ENCODE data around the gene ZBTB5.
"Not testable (repeated sequence)": the region's sequence is repeated elsewhere in the genome, so short reads cannot be mapped to it uniquely, and the experiment has no call there.

Gene ZBTB5, protein sequence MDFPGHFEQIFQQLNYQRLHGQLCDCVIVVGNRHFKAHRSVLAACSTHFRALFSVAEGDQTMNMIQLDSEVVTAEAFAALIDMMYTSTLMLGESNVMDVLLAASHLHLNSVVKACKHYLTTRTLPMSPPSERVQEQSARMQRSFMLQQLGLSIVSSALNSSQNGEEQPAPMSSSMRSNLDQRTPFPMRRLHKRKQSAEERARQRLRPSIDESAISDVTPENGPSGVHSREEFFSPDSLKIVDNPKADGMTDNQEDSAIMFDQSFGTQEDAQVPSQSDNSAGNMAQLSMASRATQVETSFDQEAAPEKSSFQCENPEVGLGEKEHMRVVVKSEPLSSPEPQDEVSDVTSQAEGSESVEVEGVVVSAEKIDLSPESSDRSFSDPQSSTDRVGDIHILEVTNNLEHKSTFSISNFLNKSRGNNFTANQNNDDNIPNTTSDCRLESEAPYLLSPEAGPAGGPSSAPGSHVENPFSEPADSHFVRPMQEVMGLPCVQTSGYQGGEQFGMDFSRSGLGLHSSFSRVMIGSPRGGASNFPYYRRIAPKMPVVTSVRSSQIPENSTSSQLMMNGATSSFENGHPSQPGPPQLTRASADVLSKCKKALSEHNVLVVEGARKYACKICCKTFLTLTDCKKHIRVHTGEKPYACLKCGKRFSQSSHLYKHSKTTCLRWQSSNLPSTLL

DNA sequence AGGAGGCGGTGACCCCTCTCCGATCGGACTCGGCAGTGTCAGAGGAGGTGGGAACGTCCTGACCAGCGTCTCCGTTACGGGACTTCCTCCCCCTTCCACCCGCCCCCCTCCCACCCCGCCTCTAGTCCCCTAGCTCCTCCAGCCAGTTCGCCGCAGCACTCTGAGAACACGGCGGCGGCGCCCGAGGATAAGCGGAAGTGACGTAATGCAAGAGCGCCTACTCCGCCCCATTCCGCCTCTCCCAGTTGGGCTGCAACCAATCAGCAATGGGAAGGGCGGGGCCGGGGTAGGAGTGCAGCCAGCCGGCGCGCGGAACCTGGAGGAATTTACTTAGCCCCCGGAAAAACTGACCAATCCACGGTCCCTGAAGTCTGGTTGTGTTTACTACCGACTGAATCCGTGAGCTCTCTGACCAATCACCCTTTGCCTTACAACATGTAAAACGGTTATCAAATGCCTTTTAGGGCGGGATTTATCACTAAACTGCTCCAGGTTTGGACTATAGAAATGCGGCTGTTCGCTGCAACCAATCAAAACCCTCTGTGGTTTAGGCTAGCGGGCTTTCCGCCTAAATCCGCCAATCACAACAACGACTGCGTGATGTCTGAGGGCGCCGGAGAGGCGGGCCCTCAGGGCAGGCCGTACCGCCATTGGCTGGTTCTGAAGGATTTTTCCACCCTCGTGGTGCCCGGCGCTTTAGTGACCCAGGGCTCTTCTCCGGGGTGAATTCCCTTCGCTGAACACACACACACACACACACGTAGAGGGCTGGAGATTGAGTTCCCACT lies at the start of gene ZBTB5:
Gene ZBTB5 (minus strand): TSS at position 202 of the 788 bp plus-strand sequence. CDS start 22,899 bp downstream, outside the sequence.
- Histone ChIP-seq H2AFZ (ENCODE audit: low read length, unreplicated experiment) (peak within 1 kb of the TSS; percentile 98), H3K27ac (ENCODE audit: low read depth, low read length) (peak within 1 kb of the TSS; percentile 95), H3K27me3 (ENCODE audit: insufficient read depth, low read length) (no peaks in the 10 kb centered on the region), H3K36me3 (ENCODE audit: insufficient read depth, low read length) (no peaks in the 10 kb centered on the region), H3K4me1 (ENCODE audit: control insufficient read depth, insufficient read depth, low read length, unreplicated experiment) (peaks cover 18% of the 10 kb centered on the region), H3K4me3 (ENCODE audit: low read depth, low read length) (peak within 1 kb of the TSS; percentile 91), H3K79me2 (ENCODE audit: control insufficient read depth, insufficient read depth, low read length, unreplicated experiment) (peaks cover 41% of the 10 kb centered on the region)

DNA sequence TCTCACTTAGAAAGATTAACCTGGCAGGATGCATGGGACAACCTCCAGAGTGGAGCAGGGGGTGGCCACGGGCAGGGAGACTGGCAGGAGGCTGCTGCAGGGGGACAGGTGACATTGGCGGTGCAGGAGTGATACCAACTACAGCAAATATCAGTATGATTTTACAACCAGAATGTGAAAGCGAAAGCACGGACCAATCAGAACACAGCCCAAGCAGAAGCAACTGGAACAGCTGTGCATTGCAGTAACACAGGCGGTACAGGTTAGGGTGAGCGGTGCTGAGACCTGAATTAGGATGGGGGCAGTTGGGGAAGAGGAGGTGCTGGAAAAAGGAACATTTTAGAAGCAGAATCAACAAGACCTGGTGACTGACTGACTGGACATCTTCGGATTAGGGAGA lies 49.7 kb upstream of the ZBTB5 start:
- Histone ChIP-seq H3K79me2 (ENCODE audit: control insufficient read depth, insufficient read depth, low read length, unreplicated experiment) (no peaks in the 10 kb centered on the region), H3K27me3 (ENCODE audit: insufficient read depth, low read length) (no peaks in the 10 kb centered on the region), H2AFZ (ENCODE audit: low read length, unreplicated experiment) (no peak overlapping the region), H3K36me3 (ENCODE audit: insufficient read depth, low read length) (no peaks in the 10 kb centered on the region), H3K4me3 (ENCODE audit: low read depth, low read length) (no peak overlapping the region), H3K4me1 (ENCODE audit: control insufficient read depth, insufficient read depth, low read length, unreplicated experiment) (no peaks in the 10 kb centered on the region), H3K27ac (ENCODE audit: low read depth, low read length) (no peak overlapping the region)

DNA sequence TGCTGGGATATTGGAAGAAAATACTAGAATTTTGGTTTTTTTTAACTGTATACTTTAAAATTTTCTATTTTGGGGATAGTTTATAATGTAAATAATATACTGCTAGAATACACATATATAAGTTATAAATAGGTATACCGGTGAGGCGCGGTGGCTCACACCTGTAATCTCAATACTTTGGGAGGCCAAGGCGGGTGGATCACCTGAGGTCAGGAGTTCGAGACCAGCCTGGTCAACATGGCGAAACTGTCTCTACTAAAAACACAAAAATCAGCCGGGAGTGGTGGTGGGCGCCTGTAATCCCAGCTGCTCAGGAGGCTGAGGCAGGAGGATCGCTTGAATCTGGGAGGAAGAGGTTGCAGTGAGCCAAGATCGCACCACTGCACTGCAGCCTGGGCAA lies 49.2 kb upstream of the ZBTB5 start:
- H3K79me2 ChIP-seq (ENCODE audit: control insufficient read depth, insufficient read depth, low read length, unreplicated experiment); H3K27ac ChIP-seq (ENCODE audit: low read depth, low read length); H2AFZ ChIP-seq (ENCODE audit: low read length, unreplicated experiment); H3K4me3 ChIP-seq (ENCODE audit: low read depth, low read length); H3K36me3 ChIP-seq (ENCODE audit: insufficient read depth, low read length); H3K4me1 ChIP-seq (ENCODE audit: control insufficient read depth, insufficient read depth, low read length, unreplicated experiment); H3K27me3 ChIP-seq (ENCODE audit: insufficient read depth, low read length): not testable (repeated sequence)

DNA sequence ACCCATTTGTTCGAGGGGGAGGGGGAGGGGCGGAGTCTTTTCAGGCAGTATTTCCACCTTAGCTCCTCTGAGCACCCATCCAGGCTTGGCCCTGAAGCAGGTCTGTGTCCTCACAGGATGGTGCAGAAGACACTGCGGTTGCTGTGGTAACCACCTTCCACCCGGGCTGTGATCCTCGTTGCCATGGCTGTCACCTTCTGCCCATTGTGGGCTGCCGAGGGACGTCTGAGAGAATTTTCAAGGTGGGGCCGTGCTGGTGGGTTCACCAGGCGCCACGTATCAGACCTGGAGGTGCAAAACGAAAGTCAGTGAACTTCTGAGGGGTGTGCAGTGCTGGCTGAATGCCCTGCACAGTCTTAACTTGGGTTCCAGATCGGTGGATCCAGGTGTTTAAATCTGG lies 47.2 kb upstream of the ZBTB5 start:
- H3K27ac ChIP-seq (ENCODE audit: low read depth, low read length): no peak overlapping the region
- H3K79me2 ChIP-seq (ENCODE audit: control insufficient read depth, insufficient read depth, low read length, unreplicated experiment): no peaks in the 10 kb centered on the region
- no peak overlapping the region for H3K4me3 ChIP-seq (ENCODE audit: low read depth, low read length)
- H3K4me1 ChIP-seq (ENCODE audit: control insufficient read depth, insufficient read depth, low read length, unreplicated experiment): no peaks in the 10 kb centered on the region
- H2AFZ ChIP-seq (ENCODE audit: low read length, unreplicated experiment): no peak overlapping the region
- no peaks in the 10 kb centered on the region for H3K36me3 ChIP-seq (ENCODE audit: insufficient read depth, low read length)
- no peaks in the 10 kb centered on the region for H3K27me3 ChIP-seq (ENCODE audit: insufficient read depth, low read length)

DNA sequence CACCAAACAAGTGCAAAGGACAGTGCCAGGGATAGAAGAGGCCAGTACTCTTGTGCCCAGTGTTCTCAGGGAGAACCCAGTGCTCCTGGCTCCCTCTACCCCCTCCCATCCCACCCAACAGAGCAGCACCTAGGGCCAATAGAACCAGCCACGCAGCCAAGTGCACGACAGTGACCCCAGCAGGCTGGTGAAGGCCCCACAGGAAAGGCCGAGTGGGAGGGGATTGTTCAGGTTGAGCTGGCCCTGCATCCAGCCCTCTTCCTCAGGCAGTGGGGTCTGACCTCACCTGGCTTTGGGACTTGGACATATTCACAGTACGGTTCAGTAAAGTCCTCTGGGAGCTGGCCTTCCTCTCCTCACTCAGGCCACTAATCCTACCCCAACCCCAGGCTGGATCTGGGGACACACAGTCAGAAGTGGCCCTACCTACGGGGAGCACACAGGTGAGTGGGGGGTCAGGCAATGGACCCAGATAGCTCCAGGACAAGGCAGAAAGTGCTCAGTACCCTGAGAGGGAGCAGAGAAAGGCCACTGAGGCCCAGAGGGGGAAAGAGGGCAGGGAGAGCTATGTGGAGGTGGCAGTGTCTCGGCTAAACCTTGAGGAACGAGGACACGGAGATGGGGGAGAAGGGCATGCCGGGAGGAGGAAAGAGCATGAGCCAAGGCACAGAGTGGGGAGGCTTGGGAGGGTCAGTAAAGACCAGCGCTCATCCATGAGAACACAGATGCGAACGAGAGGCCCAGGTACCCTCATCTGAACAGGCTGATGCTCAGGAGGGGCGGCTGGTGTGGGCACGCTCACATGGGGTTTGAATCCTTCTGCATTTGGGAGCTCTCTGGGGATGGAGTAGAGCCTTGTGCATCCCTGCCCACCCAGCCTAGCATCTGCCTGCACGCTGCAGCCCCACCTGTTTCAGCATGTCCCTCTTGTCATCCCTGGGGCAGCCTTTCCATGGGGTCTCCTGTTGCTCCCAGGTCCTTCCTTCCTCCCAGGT lies 46.1 kb upstream of the ZBTB5 start:
- H3K27me3 ChIP-seq (ENCODE audit: insufficient read depth, low read length): no peaks in the 10 kb centered on the region
- no peak overlapping the region for H2AFZ ChIP-seq (ENCODE audit: low read length, unreplicated experiment)
- H3K36me3 ChIP-seq (ENCODE audit: insufficient read depth, low read length): no peaks in the 10 kb centered on the region
- H3K4me1 ChIP-seq (ENCODE audit: control insufficient read depth, insufficient read depth, low read length, unreplicated experiment): no peaks in the 10 kb centered on the region
- no peaks in the 10 kb centered on the region for H3K79me2 ChIP-seq (ENCODE audit: control insufficient read depth, insufficient read depth, low read length, unreplicated experiment)
- no peak overlapping the region for H3K27ac ChIP-seq (ENCODE audit: low read depth, low read length)
- H3K4me3 ChIP-seq (ENCODE audit: low read depth, low read length): no peak overlapping the region

DNA sequence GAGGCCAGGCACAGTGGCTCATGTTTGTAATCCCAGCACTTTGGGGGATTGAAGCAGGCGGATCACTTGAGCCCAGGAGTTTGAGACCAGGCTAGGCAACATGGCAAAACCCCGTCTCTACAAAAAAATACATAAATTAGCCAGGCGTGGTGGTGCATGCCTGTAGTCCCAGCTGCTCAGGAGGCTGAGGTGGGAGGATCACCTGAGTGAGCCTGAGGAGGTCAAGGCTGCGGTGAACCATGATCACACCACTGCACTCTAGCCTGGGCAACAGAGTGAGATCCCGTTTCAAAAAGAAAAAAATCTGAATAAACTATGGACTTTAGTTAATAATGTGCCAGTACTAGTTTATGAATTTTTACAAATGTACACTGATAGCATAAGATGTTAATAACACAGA lies 44.8 kb upstream of the ZBTB5 start:
- H3K36me3 ChIP-seq (ENCODE audit: insufficient read depth, low read length); H2AFZ ChIP-seq (ENCODE audit: low read length, unreplicated experiment); H3K4me1 ChIP-seq (ENCODE audit: control insufficient read depth, insufficient read depth, low read length, unreplicated experiment); H3K27me3 ChIP-seq (ENCODE audit: insufficient read depth, low read length); H3K4me3 ChIP-seq (ENCODE audit: low read depth, low read length); H3K79me2 ChIP-seq (ENCODE audit: control insufficient read depth, insufficient read depth, low read length, unreplicated experiment); H3K27ac ChIP-seq (ENCODE audit: low read depth, low read length): not testable (repeated sequence)

DNA sequence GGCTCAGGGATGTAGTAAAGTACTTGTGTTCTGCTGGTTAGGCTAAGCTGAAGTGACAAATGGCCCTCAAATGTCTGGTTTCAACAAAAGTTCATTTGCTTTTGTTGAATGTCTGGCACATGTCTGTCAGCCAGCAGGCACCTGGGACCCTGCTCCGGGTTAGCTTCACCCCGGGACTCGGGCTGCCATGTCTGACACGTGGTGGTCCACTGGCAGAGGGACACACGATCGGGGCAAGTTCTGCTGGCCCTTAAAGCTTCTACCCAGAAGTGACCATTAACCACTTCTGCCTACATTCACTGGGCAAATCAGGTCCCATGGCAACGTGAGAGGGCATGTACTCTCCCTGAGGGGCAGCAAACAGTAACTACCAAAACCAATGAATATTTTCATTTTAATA lies 44.3 kb upstream of the ZBTB5 start:
- Histone ChIP-seq H3K36me3 (ENCODE audit: insufficient read depth, low read length) (no peaks in the 10 kb centered on the region), H3K4me3 (ENCODE audit: low read depth, low read length) (no peak overlapping the region), H3K27ac (ENCODE audit: low read depth, low read length) (no peak overlapping the region), H2AFZ (ENCODE audit: low read length, unreplicated experiment) (no peak overlapping the region), H3K27me3 (ENCODE audit: insufficient read depth, low read length) (no peaks in the 10 kb centered on the region), H3K4me1 (ENCODE audit: control insufficient read depth, insufficient read depth, low read length, unreplicated experiment) (no peaks in the 10 kb centered on the region), H3K79me2 (ENCODE audit: control insufficient read depth, insufficient read depth, low read length, unreplicated experiment) (no peaks in the 10 kb centered on the region)

DNA sequence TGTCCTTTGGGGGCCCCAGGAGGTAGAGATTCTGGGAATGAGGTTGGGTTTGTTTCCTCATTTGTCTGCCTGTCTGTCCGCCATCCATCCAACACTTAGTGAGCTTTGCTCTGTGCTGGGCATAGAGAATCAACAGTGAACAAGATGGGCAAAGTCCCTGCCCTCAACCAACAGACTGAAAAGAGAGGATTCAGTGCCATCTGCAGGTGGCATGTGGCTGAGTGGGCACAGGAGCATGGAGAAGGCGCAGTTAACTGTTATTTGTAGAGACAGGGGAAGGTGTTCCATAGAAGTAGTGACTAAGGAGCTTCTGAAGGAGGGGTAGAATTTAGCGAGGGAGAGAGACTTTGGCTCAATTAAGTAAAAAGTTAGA lies 43.6 kb upstream of the ZBTB5 start:
- Histone ChIP-seq H3K79me2 (ENCODE audit: control insufficient read depth, insufficient read depth, low read length, unreplicated experiment) (no peaks in the 10 kb centered on the region), H3K36me3 (ENCODE audit: insufficient read depth, low read length) (peaks cover 3% of the 10 kb centered on the region; the same call in 1 of the 2 replicates), H3K4me3 (ENCODE audit: low read depth, low read length) (no peak overlapping the region), H3K4me1 (ENCODE audit: control insufficient read depth, insufficient read depth, low read length, unreplicated experiment) (no peaks in the 10 kb centered on the region), H3K27ac (ENCODE audit: low read depth, low read length) (no peak overlapping the region), H3K27me3 (ENCODE audit: insufficient read depth, low read length) (no peaks in the 10 kb centered on the region), H2AFZ (ENCODE audit: low read length, unreplicated experiment) (no peak overlapping the region)

DNA sequence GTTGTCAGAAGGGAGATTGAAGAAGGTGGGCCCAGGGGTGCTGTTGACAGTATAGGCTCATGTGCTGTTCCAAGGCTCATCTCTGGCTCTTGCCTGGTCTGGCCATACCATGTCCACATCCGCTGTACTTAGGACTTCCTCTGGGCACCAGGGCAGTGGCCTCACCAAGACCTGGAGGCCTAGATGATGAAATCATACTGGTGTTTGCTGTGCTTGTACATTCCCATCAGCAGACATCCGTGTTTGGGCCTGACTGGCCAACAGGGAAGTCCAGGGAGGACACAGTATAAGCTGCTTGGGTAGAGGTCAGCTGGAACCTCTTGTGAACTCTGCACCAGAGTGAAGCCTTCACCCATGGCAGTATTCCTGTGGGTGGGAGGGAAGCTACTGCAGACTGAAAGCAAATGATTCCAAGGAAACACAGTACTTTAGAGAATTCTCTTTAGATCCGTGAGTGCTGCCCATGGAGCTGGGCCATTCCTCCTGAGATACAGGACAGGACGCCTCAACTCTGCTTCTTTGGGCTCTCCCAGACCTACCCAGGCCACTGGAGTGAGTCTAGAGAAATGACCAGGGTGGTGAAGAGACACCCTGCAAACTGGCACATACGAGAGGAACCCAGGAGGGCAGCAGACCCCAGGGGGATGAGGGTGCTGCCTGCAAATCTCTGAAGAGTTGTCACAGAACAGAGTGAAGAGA lies 43.0 kb upstream of the ZBTB5 start:
- no peaks in the 10 kb centered on the region for H3K79me2 ChIP-seq (ENCODE audit: control insufficient read depth, insufficient read depth, low read length, unreplicated experiment)
- H3K36me3 ChIP-seq (ENCODE audit: insufficient read depth, low read length): peaks cover 6% of the 10 kb centered on the region; the same call in 1 of the 2 replicates
- H3K27me3 ChIP-seq (ENCODE audit: insufficient read depth, low read length): no peaks in the 10 kb centered on the region
- H3K27ac ChIP-seq (ENCODE audit: low read depth, low read length): no peak overlapping the region
- H2AFZ ChIP-seq (ENCODE audit: low read length, unreplicated experiment): no peak overlapping the region
- no peaks in the 10 kb centered on the region for H3K4me1 ChIP-seq (ENCODE audit: control insufficient read depth, insufficient read depth, low read length, unreplicated experiment)
- no peak overlapping the region for H3K4me3 ChIP-seq (ENCODE audit: low read depth, low read length)

Measured in ACC112 (cell line).